Right lobe of liver (tissue), 6 donors: Measurements from ENCODE around the gene SRSF7. TPM values are rescaled to one million over a fixed set of nuclear protein-coding genes. Genes with fewer than 3 reads are reported as not detected.

Experiments used
- ATAC-seq, 4 donors: fragments of 200-7000 bp; cut with Tn5 transposase; one replicate each; pipeline ENCODE4 v1.9.1; 2020; ENCODE audit warnings: mild to moderate bottlenecking in 4 of 4, moderate library complexity in 4 of 4
- DNase-seq, 3 donors: peaks; one replicate each; pipeline ENCODE4 v3.0.0-alpha.2; 2020
- H3K27ac ChIP-seq, 3 donors: fragments of 200-600 bp; one replicate each; pipeline ENCODE4 v1.8.0; 2022
- H3K27me3 ChIP-seq, 2 donors: fragments of 200-600 bp; one replicate each; pipeline ENCODE4 v1.8.0; 2022
- H3K36me3 ChIP-seq, 4 donors: fragments of 200-600 bp; sonication (generic) in 1 of 4; one replicate each; pipeline versions ENCODE4 v1.5.1 to v1.8.0; 2017 to 2022; ENCODE audit warnings: control low read depth in 1 of 4
- H3K4me1 ChIP-seq, 4 donors: fragments of 200-600 bp; sonication (generic) in 1 of 4; one replicate each; pipeline versions ENCODE4 v1.5.1 to v1.8.0; 2017 to 2022; ENCODE audit warnings: control low read depth in 1 of 4
- H3K4me3 ChIP-seq, 3 donors: fragments of 200-600 bp; one replicate each; pipeline ENCODE4 v1.8.0; 2022
- H3K9me3 ChIP-seq, 4 donors: fragments of 200-600 bp; sonication (generic) in 1 of 4; one replicate each; pipeline versions ENCODE4 v1.5.1 to v1.8.0; 2017 to 2022; ENCODE audit warnings: control low read depth in 1 of 4
- POLR2A ChIP-seq: fragments of 450-650 bp; IDR thresholded peaks from one replicate; pipeline ENCODE4 v1.6.1; 2017; ENCODE audit warnings: antibody characterized with exemption, mild to moderate bottlenecking
- WGBS: methylation state at CpG from one replicate; pipeline ENCODE4 v1.1.6; 2018; ENCODE audit warnings: low coverage, low lambda C conversion rate; ENCODE audit not compliant: insufficient coverage; ENCODE audit errors: missing lambda C conversion rate; 5-methylcytosine and 5-hydroxymethylcytosine counted together
- intact Hi-C, 2 donors: fragments of 100-400 bp; cut with DNase I; formaldehyde crosslinking; loops; one replicate each; pipeline versions ENCODE4 v1.11.2 to v1.14.1; 2022
- total RNA-seq, 6 experiments: library from RNA; depleted of rRNA in 2 of 6; stranded (reverse); fragments of >200 nt in 2 of 6; fragmentation: NEBNext Ultra II Directional in 3 of 6; extraction: Animal tissue kit (Norgen Biotek cat#: 25700) in 3 of 6; gene quantifications; one replicate each; pipeline versions ENCODE4 v1.1.0 to v1.2.4, GENCODE V29; 2016 to 2023
- TF ChIP-seq, protein P1 (sequence below), 4 donors: fragments of 200-600 bp in 3 of 4; fragments of 450-650 bp in 1 of 4; IDR thresholded peaks; one replicate each; pipeline versions ENCODE4 v1.5.1 to v1.8.0; 2016 to 2022; ENCODE audit warnings: antibody characterized with exemption in 4 of 4, mild to moderate bottlenecking in 2 of 4
- donor health status: DM: no; HTN: yes; CAD: no.
- donor health status: DM: no; HTN: no; CAD: no.
- donor health status: DM: no; HTN: no; CAD: no.
- donor health status: DM: no; HTN: yes; CAD: no.
- donor health status: DM: no; HTN: yes; CAD: no.

The SRSF7 gene
- total RNA-seq, 6 experiments from 2014 or later: 33.5 to 57.4 (median 44.4) TPM

DNA sequence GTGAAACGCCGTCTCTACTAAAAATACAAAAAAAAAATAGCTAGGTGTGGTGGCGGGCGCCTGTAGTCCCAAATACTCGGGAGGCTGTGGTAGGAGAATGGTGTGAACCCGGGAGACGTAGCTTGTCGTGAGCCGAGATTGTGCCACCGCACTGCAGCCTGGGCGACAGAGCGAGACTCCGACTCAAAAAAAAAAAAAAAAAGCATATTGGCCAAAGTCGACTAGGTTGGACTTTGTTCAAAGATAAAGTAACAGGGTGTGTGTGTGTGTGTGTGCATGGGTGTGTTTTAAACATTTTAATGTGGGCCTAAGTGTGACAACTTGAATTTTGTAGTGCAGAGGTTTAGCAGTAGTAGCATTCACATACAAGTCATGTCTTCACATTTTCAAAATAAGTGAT, 38.5 kb upstream of the SRSF7 start:
- DNase-seq: no peak
- intact Hi-C loops: no loop called here
- H3K4me1 ChIP-seq: peaks cover 0 to 31% (median 16%) of the 10 kb centered on the region in 4 donors
- H3K27me3 ChIP-seq: no peaks in the 10 kb centered on the region
- no peak overlapping the region for H3K4me3 ChIP-seq
- TF ChIP-seq POLR2A: no peak
- TF ChIP-seq, protein P1, sequence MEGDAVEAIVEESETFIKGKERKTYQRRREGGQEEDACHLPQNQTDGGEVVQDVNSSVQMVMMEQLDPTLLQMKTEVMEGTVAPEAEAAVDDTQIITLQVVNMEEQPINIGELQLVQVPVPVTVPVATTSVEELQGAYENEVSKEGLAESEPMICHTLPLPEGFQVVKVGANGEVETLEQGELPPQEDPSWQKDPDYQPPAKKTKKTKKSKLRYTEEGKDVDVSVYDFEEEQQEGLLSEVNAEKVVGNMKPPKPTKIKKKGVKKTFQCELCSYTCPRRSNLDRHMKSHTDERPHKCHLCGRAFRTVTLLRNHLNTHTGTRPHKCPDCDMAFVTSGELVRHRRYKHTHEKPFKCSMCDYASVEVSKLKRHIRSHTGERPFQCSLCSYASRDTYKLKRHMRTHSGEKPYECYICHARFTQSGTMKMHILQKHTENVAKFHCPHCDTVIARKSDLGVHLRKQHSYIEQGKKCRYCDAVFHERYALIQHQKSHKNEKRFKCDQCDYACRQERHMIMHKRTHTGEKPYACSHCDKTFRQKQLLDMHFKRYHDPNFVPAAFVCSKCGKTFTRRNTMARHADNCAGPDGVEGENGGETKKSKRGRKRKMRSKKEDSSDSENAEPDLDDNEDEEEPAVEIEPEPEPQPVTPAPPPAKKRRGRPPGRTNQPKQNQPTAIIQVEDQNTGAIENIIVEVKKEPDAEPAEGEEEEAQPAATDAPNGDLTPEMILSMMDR (IDR thresholded peaks at IDR 0.05): no peak
- 52% methylated on average over 10 of the region's 14 CpGs for WGBS
- H3K27ac ChIP-seq: peak overlapping the region in 2 of 3 donors; percentile 57 to 58
- H3K9me3 ChIP-seq: no peaks in the 10 kb centered on the region
- H3K36me3 ChIP-seq: no peaks in the 10 kb centered on the region
- peak; percentile 42 to 71 (median 54) for ATAC-seq

DNA sequence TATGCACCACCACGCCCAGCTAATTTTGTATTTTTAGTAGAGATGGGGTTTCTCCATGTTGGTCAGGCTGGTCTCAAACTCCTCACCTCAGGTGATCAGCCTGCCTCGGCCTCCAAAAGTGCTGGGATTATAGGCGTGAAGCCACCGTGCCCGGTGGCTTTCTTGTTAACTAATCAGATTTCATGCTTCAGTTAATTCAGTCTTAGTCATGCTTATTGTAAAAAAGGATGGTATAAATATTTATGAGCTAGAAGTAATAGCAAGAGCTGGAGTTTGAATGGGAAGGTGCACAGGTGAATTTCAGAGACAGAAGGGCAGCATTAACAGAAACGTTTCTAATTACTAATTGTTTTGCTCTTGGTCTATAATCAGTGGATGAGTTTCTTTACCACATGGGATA, 37.1 kb upstream of the SRSF7 start:
- H3K27me3 ChIP-seq: no peaks in the 10 kb centered on the region
- no peak for ATAC-seq
- peaks cover 0 to 27% (median 15%) of the 10 kb centered on the region in 4 donors for H3K4me1 ChIP-seq
- intact Hi-C loops: no loop called here
- H3K9me3 ChIP-seq: no peaks in the 10 kb centered on the region
- H3K36me3 ChIP-seq: no peaks in the 10 kb centered on the region
- 91% methylated on average over 5 of the region's 6 CpGs for whole genome bisulfite sequencing
- DNase-seq: no peak
- H3K4me3 ChIP-seq: no peak overlapping the region
- TF ChIP-seq POLR2A: no peak
- TF ChIP-seq, protein P1 (IDR thresholded peaks at IDR 0.05): no peak
- no peak overlapping the region for H3K27ac ChIP-seq

DNA sequence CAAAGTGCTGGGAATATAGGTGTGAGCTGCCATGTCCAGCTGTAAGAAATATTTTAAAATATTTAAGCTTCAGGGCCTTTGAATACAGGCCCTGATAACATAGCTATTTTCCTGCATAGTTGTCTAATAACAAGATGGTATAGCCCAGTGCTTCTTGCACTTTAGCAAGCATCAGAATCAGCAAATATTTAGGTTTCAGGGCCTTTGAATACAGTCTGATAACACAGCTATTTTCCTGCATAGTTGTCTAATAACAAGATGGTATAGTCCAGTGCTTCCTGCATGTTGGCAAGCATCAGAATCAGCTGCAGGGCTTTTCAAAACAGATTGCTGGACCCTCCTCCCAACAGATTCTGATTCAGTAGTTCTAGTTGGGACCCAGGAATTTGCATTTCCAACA, 32.4 kb upstream of the SRSF7 start:
- ATAC-seq (no peak), DNase-seq (no peak)
- peaks cover 0 to 28% (median 13%) of the 10 kb centered on the region in 4 donors for H3K4me1 ChIP-seq
- H3K9me3 ChIP-seq: no peaks in the 10 kb centered on the region
- H3K27me3 ChIP-seq: no peaks in the 10 kb centered on the region
- H3K4me3 ChIP-seq: no peak overlapping the region
- TF ChIP-seq, protein P1 (IDR thresholded peaks at IDR 0.05): no peak
- TF ChIP-seq POLR2A: no peak
- peak overlapping the region in 2 of 3 donors; percentile 39 to 76 for H3K27ac ChIP-seq
- peaks cover 0 to 11% (median 5%) of the 10 kb centered on the region in 4 donors for H3K36me3 ChIP-seq
- intact Hi-C loops: no loop called here

DNA sequence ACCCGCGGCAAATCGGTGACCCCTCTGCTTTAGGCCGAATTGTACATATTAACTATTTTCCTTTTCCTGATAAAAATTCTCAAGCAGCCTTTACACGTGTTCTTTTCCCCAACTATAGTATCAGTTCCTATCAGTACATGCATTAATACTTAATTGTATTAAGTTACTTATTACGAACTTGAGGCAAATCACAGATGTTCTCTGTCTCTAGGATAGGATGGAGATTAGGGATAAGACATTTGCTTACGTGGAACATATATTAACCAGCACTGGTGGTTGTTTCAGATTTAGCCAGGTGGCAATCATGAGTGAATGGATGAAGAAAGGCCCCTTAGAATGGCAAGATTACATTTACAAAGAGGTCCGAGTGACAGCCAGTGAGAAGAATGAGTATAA, 27.5 kb upstream of the SRSF7 start:
- TF ChIP-seq, protein P1 (IDR thresholded peaks at IDR 0.05): no peak
- TF ChIP-seq POLR2A: no peak

DNA sequence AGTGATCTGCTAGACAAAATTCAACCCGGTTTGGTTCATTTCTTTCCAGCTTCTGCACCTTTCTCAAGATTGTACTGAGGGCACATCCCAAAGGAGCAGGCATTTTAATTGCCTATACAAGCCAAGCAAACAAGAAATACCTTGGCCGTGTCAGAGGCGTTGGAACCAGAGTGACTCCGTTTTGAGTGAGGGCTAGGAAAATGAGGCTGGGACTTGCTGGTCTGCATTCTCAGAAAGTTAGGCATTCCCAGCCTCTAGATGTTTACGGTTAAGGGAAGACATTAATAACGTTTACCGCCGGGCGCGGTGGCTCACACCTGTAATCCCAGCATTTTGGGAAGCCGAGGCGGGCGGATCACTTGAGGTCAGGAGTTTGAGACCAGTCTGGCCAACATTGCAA, 25.4 kb upstream of the SRSF7 start:
- 92% methylated on average over 8 of the region's 13 CpGs for WGBS
- Histone ChIP-seq H3K9me3 (no peaks in the 10 kb centered on the region), H3K27ac (no peak overlapping the region), H3K27me3 (no peaks in the 10 kb centered on the region), H3K4me1 (peaks cover 0 to 18% (median 7%) of the 10 kb centered on the region in 4 donors), H3K4me3 (no peak overlapping the region), H3K36me3 (peaks cover 0 to 3% (median under 1%) of the 10 kb centered on the region in 4 donors)
- TF ChIP-seq, protein P1 (IDR thresholded peaks at IDR 0.05): no peak
- TF ChIP-seq POLR2A: no peak
- no peak for ATAC-seq
- no peak for DNase-seq
- intact Hi-C loops: no loop called here

More for the DNA sequence above, 27.5 kb upstream of the SRSF7 start:
- no peaks in the 10 kb centered on the region for H3K9me3 ChIP-seq
- no peaks in the 10 kb centered on the region for H3K27me3 ChIP-seq
- H3K36me3 ChIP-seq: peaks cover 0 to 11% (median 5%) of the 10 kb centered on the region in 4 donors
- intact Hi-C loops: no loop called here
- peak overlapping the region in 1 of 3 donors; percentile 73 for H3K27ac ChIP-seq
- ATAC-seq: no peak
- WGBS: 9% methylated on average over 8 of the region's 8 CpGs
- peaks cover 0 to 15% (median 3%) of the 10 kb centered on the region in 4 donors for H3K4me1 ChIP-seq
- no peak for DNase-seq
- peak overlapping the region; percentile 56 to 84 (median 71) for H3K4me3 ChIP-seq
